ENCODE measurements around the gene CACNA1C. TPM values are rescaled to one million over a fixed set of nuclear protein-coding genes. Genes with fewer than 3 reads are reported as not detected.

Gene CACNA1C
- total and polyA plus RNA-seq, 2 of the 4 experiments (the other 2 are of a cell fraction): 1.6 to 2.6 TPM

DNA sequence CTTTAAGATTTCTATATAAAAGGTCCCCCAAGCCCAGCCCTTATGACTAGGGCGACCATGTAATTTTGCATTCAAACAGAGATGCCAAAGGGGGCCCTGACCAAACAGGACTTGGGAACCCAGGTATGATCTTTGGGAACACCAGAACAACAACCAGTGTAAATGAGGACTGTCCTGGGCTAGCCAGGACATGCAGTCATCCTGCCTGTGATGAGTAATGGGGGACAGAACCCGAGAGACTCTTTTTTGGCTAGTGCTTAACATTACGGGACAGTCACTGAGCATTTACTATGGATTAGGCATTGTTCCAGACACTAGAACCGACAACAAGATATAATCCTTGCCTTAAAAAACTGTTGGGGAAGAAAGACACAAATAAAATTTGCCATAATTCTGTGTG lies 337.3 kb downstream of the CACNA1C start (continued):
- TF ChIP-seq BHLHE40 (IDR thresholded peaks at IDR 0.05; ENCODE audit: low read depth, low read length): no peak
- no peak for TF ChIP-seq MXI1 (IDR thresholded peaks at IDR 0.05; ENCODE audit: borderline replicate concordance, low read depth, low read length)

DNA sequence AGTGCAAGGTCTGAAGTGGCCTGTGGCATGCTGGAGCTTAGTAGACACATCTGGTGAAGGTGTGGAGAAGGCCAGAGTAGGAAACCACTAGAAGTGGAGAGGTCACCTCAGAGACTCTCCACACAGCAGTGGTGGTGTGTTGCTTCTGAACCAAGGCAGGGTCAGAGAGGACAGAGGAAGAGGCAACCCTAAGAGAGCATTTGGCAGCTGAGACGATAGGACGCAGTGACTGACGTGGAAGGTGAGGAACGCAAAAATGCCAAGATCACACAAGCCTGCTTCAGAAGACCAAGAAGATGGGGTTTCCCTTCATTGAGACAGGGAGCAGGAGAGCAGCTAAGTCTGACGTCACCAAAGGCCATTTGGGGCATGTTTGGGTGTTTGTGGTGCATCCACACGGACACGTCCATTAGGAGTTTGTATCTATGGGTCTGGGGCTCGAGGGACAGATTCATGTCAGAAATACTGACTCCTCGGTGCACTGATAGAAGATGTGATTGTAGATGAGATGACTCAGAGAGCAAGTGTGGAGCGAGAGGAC lies 338.1 kb downstream of the CACNA1C start:
- H3K18ac ChIP-seq (ENCODE audit: low read depth, low read length): no peak overlapping the region
- no peaks in the 10 kb centered on the region for H3K36me3 ChIP-seq (ENCODE audit: control insufficient read depth, insufficient read depth, low read length)
- no peak overlapping the region for H4K91ac ChIP-seq (ENCODE audit: insufficient read depth, low read depth, low read length)
- peaks cover 2% of the 10 kb centered on the region; the same call in 1 of the 2 replicates for H3K9me1 ChIP-seq (ENCODE audit: insufficient read depth, low read length)
- no peak overlapping the region for H3K56ac ChIP-seq (ENCODE audit: extremely low read depth, insufficient read depth, low read length)
- no peaks in the 10 kb centered on the region for H4K20me1 ChIP-seq (ENCODE audit: insufficient read depth, low read length)
- 0 out of 4 replicates have a peak, but pooled peaks cover 0 to 3% of the 10 kb centered on the region in 2 experiments for H3K79me1 ChIP-seq (ENCODE audit: low read depth in 1 of 2, low read length in 2 of 2)
- no peak overlapping the region for H2AK9ac ChIP-seq (replicated peaks; ENCODE audit: low read depth, low read length, poor library complexity)
- H2BK120ac ChIP-seq (ENCODE audit: low read depth, low read length): no peak overlapping the region
- peaks cover 6% of the 10 kb centered on the region for H3K4me1 ChIP-seq (ENCODE audit: control insufficient read depth, insufficient read depth, low read length)
- BruUV-seq (replicated peaks): no TSS peak
- 86% methylated on average over 5 of the region's 10 CpGs; no CpG with 5 or more reads in 1 of the 2 experiments for WGBS, 2 experiments (ENCODE audit: extremely low coverage in 2 of 2, insufficient read length in 1 of 2)
- H4K8ac ChIP-seq (ENCODE audit: low read depth in 2 of 2, low read length in 2 of 2): no peak overlapping the region
- no peak overlapping the region for H2AK5ac ChIP-seq (ENCODE audit: low read depth, low read length)
- no peak overlapping the region for H3K9ac ChIP-seq (ENCODE audit: low read depth, low read length)
- CTCF ChIA-PET: interaction anchor here (0.7 kb wide), 1 partner anchor 268 kb away, joined by 3 read pairs; no protein-coding TSS in a partner anchor
- no peak overlapping the region for H2AFZ ChIP-seq (replicated peaks; ENCODE audit: low read length, poor library complexity)
- H3K4me2 ChIP-seq (ENCODE audit: low read depth, low read length): no peak overlapping the region
- H2BK5ac ChIP-seq (ENCODE audit: low read depth, low read length, poor library complexity, severe bottlenecking): no peak overlapping the region
- POLR2A ChIA-PET (ENCODE audit: unreplicated experiment): no interaction called here
- no peak overlapping the region for H2BK20ac ChIP-seq (ENCODE audit: low read depth, low read length)
- ATAC-seq (ENCODE audit: low read depth): no peak
- no peak overlapping the region for H4K5ac ChIP-seq (ENCODE audit: low read depth, low read length)
- no peaks in the 10 kb centered on the region for H3K9me3 ChIP-seq (ENCODE audit: control insufficient read depth, insufficient read depth, low read length)
- no peak overlapping the region for H3K14ac ChIP-seq (replicated peaks; ENCODE audit: low read depth, low read length)
- dilution Hi-C loops (cut with HindIII; ENCODE audit: low sequenced_read_pairs, unreplicated experiment): no loop called here
- H3K4ac ChIP-seq (ENCODE audit: low read depth, low read length): no peak overlapping the region
- DNase-seq: no peak
- H3K27ac ChIP-seq (ENCODE audit: insufficient read depth, low read length): no peak overlapping the region
- no peak overlapping the region for H3K4me3 ChIP-seq (ENCODE audit: insufficient read depth, low read depth, low read length)
- no peak overlapping the region for H3K23ac ChIP-seq (ENCODE audit: low read depth, low read length)
- intact Hi-C loops (cut with micrococcal nuclease): no loop called here
- in situ Hi-C loops (cut with MboI; ENCODE audit: low sequenced_read_pairs): no loop called here
- no peak overlapping the region for H2BK15ac ChIP-seq (ENCODE audit: low read depth, low read length)
- H3K27me3 ChIP-seq (ENCODE audit: control insufficient read depth, insufficient read depth, low read length): no peaks in the 10 kb centered on the region
- TF ChIP-seq POLR2A (IDR thresholded peaks at IDR 0.05; ENCODE audit: low read depth, low read length): no peak
- TF ChIP-seq FOS (IDR thresholded peaks at IDR 0.05; ENCODE audit: low read depth, low read length): no peak
- no peak for TF ChIP-seq MAFK (IDR thresholded peaks at IDR 0.05; ENCODE audit: low read depth, low read length)
- TF ChIP-seq, protein P1, sequence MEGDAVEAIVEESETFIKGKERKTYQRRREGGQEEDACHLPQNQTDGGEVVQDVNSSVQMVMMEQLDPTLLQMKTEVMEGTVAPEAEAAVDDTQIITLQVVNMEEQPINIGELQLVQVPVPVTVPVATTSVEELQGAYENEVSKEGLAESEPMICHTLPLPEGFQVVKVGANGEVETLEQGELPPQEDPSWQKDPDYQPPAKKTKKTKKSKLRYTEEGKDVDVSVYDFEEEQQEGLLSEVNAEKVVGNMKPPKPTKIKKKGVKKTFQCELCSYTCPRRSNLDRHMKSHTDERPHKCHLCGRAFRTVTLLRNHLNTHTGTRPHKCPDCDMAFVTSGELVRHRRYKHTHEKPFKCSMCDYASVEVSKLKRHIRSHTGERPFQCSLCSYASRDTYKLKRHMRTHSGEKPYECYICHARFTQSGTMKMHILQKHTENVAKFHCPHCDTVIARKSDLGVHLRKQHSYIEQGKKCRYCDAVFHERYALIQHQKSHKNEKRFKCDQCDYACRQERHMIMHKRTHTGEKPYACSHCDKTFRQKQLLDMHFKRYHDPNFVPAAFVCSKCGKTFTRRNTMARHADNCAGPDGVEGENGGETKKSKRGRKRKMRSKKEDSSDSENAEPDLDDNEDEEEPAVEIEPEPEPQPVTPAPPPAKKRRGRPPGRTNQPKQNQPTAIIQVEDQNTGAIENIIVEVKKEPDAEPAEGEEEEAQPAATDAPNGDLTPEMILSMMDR (conservative IDR thresholded peaks at IDR 0.05; ENCODE audit: low read depth, low read length): no peak
- no peak for TF ChIP-seq BHLHE40 (IDR thresholded peaks at IDR 0.05; ENCODE audit: low read depth, low read length)
- no peak for TF ChIP-seq SMC3 (IDR thresholded peaks at IDR 0.05; ENCODE audit: low read depth, low read length)
- no peak for TF ChIP-seq RCOR1 (IDR thresholded peaks at IDR 0.05; ENCODE audit: insufficient replicate concordance, low read length)
- TF ChIP-seq CHD1 (IDR thresholded peaks at IDR 0.05; ENCODE audit: low read depth, low read length): no peak
- no peak for TF ChIP-seq MXI1 (IDR thresholded peaks at IDR 0.05; ENCODE audit: borderline replicate concordance, low read depth, low read length)
- no peak for TF ChIP-seq RAD21 (IDR thresholded peaks at IDR 0.05; ENCODE audit: low read length)
- no peak for TF ChIP-seq RFX5 (IDR thresholded peaks at IDR 0.05; ENCODE audit: low read depth, low read length)
- TF ChIP-seq MAZ (IDR thresholded peaks at IDR 0.05; ENCODE audit: borderline replicate concordance, low read depth, low read length): no peak
- TF ChIP-seq, protein P2, sequence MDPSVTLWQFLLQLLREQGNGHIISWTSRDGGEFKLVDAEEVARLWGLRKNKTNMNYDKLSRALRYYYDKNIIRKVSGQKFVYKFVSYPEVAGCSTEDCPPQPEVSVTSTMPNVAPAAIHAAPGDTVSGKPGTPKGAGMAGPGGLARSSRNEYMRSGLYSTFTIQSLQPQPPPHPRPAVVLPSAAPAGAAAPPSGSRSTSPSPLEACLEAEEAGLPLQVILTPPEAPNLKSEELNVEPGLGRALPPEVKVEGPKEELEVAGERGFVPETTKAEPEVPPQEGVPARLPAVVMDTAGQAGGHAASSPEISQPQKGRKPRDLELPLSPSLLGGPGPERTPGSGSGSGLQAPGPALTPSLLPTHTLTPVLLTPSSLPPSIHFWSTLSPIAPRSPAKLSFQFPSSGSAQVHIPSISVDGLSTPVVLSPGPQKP (IDR thresholded peaks at IDR 0.05; ENCODE audit: borderline replicate concordance, low read depth, low read length): no peak
- no peak for TF ChIP-seq NFE2L2 (IDR thresholded peaks at IDR 0.05; ENCODE audit: low read depth, low read length)

All from IMR-90 (cell line).